GM18873 (cell line): ENCODE measurements around the gene FA2H.
"Not testable (repeated sequence)": the region's sequence is repeated elsewhere in the genome, so short reads cannot be mapped to it uniquely, and the experiment has no call there.

Source experiments
- ATAC-seq: cut with Tn5 transposase; IDR thresholded peaks from one replicate; pipeline ENCODE4 v1.9.1; 2021; ENCODE audit warnings: mild to moderate bottlenecking, moderate library complexity, moderate number of reproducible peaks; ENCODE audit not compliant: unreplicated experiment, low FRiP score

FA2H gene

DNA sequence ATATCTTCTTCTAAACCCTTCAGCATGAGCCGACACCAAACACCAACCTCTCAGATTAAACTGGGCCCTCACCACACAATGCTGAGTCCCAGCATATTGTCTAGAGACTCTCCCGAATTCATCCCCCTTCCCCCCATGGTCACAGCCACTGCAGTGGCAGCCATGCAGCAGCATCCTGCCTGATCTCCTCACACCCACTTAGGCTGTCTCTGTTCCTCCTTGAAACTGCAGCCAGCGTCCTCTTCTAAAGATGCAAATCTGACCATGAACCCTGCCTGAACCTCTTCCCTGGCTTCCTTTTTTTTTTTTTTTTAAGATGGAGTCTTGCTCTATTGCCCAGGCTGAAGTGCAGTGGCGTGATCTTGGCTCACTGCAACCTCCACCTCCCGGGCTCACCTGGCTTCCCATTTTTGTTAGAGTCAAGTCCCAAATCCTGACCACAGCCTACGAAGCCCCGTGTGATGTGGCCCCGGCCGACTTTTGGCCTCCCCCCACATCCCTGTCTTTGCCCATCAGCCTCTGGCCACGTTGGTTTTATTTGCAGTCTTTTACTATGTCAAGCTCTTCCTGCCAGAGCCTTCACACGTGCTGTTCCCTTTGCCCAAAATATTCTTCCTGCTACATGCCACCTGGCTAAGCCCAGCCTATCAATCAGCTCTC, 2.8 kb downstream of the FA2H start:
- peak; percentile 64 for ATAC-seq

DNA sequence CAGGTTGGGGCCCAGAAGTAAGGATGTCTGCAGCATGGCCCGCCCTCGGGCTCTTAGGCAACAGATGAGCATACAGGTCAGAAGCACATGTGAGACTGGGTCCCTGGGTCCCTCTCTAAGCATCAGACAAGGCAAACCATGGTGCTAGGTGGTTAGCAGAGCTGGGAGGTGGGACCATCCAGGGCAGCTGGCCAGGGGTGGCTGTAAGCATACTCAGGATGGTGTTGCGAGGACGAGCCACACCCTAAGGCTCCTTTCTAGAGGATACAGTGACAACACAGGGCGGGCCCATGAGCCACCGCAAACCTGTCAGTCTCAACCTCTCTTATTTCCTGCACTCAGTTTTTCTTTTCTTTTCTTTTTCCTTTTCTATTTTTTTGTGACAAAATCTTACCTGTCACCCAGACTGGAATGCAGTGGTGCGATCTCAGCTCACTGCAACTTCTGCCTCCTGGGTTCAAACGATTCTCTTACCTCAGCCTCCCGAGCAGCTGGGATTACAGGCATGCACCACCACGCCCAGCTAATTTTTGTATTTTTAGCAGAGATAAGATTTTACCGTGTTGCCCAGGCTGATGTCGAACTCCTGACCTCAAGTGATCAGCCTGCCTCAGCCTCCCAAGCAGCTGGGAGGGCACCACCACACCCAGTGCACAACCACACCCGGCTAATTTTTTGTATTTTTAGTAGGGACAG, 3.6 kb downstream of the FA2H start:
- ATAC-seq, result no peak

GRCh38 chr16:74769586-74770190, 4.9 kb downstream of the FA2H start:
- no peak for ATAC-seq

GRCh38 chr16:74768239-74768638, 6.4 kb downstream of the FA2H start:
- no peak for ATAC-seq

DNA sequence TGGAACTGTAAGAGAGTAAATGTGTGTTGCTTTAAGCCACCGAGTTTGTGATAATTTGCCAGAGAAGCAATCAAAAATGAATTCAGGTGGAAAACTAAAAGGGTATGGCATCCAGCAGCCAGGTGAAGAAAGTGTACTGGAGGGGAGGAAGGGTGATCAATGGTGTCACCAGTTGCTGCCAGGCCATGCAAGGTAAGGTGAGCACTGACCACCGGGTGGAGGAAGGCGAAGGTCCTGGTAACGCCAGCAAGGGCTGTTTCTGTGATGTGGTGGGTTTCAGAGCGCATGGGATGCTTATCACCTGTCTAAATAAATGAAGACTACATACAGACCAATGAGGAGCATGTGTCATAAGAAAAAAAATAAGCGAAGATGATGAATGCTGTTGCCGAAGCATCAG, 6.9 kb downstream of the FA2H start:
- no peak for ATAC-seq

- no peak for ATAC-seq
Observed at GRCh38 chr16:74766729-74767128, 7.9 kb downstream of the FA2H start.

DNA sequence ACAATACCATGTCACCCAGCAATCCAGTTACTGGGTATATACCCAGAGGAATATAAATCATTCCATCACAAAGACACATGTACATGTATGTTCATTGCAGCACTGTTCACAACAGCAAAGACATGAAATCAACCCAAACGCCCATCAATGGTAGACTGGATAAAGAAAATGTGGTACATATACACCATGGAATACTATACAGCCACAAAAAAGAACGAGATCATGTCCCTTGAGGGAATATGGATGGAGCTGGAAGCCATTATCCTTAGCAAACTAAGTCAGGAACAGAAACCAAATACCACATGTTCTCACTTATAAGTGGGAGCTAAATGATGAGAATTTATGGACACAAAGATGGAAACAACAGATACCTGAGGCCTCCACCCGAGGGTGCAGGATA, 10.4 kb downstream of the FA2H start:
- not testable (repeated sequence) for ATAC-seq

- ATAC-seq, result no peak
Observed at GRCh38 chr16:74761665-74762064, 13.0 kb downstream of the FA2H start.

DNA sequence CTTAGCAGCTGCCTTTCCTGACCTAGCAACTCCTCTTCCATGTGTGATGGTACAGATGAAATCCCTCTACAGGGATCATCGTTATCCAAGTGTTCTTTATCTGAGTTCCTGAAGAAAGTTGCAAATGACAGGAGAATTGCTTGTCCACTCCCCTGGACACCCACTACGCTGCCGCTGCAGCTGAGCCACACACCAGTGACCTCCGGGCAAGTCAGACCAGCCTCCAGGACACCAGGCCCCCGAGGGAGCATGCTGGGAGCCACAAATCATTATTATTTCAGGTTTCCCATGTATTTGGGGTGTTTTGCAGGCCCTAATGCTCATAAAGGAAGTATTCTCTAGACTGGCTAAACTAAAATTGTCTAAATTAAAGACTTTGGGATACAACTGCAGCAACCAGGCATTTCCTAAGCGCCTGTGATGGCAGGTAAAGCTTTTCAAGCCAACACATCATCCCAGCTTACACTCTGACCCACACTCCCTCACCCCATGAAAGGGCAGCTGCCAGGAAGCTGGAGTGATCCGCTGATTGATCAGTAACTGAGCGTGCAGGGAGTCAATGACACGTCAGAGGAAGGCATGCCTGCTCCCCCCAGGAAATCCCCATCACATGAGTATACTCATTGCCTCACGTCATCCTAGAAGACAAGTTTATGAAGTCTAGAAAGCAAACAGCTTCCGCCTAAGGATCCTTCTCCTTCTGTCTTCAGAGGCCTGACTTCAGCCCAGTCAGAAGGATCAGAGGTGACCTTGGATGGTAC, 14.4 kb downstream of the FA2H start:
- ATAC-seq, result peak; percentile 80

DNA sequence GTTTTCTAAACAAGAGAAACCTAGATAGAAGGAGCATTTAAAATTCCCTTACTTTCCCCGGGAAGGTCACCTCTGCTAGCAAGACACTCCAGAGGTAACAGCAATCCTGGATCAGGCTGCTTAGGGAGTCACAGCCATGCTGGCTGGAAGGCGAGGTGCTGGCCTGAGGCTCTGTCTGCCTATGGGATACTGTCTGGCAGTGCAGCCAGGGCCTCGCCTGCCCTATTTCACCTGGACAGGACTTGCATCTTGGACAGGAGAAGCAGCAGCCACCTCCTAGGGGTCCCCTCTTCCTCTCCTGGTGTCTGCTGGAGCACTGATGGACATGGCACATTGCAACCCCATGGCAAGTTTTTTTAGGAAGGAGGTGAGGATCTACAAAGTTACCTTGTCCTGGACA, 15.1 kb downstream of the FA2H start:
- ATAC-seq, result no peak

GRCh38 chr16:74758801-74759200, 15.8 kb downstream of the FA2H start:
- ATAC-seq, result no peak

- no peak for ATAC-seq
Observed at GRCh38 chr16:74757349-74757748, 17.3 kb downstream of the FA2H start.

- no peak for ATAC-seq
Observed at GRCh38 chr16:74756203-74756602, 18.4 kb downstream of the FA2H start.

GRCh38 chr16:74753180-74753579, 21.4 kb downstream of the FA2H start:
- no peak for ATAC-seq

GRCh38 chr16:74752756-74753155, 21.9 kb downstream of the FA2H start:
- ATAC-seq, result no peak

GRCh38 chr16:74752258-74752657, 22.4 kb downstream of the FA2H start:
- no peak for ATAC-seq

DNA sequence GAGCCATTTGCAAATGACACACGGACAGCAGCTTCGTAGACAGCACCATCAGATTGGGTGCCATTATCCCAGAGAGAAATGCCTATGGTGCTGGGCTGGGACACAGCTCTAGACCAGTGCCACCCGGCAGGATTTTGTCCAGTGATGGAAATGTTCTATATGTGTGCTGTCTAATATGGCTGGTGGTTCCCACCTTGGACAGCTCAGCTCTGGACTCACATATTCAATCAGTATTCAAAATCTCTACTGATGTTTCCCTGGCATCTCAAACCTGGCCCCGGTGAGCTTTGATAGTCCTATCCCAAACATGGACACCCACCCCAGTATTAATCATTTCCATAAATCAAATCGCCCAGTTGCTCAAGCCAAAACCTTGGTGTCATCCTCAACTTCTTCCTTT, 23.0 kb downstream of the FA2H start:
- ATAC-seq, result no peak

DNA sequence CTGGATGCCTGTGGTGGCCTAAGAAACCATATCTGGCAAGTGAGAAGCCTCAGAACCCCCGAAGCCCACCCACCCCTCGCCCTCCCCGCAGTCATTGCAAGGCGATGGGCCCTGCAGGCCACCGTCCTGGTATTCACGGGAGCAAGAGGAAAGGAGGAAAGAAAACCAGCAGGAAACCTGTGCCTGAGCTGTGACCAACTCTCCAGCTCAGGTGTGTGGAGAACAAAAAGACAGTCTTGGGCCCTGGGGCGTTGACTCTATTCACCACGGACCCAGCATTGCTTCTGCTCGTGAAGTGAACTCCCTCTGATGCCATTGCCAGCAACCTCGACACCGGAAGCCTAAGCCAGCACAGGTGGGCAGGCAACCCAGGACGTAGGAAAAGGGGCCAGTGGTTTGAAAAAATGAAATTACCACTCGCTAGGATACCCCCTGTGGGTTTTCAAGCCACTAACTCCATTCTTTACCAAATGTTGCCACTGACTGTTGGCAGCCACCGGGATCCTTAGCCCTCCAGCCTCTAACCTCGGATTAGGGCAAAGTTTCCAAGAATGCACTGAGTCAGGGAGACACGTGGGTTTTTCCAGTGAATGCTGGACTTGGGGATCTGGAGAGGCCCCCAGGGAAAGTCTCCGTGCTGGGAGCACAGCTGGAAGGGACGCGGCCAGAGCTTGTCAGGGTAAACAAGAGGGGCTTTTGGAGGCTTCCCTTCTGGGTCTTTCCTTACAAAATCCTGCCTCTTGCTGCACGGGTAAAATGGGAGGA, 25.1 kb downstream of the FA2H start:
- ATAC-seq, result no peak

- no peak for ATAC-seq
Observed at GRCh38 chr16:74748616-74749026, 26.0 kb downstream of the FA2H start.
